HEK293 (cell line): ENCODE data around the gene RPS19BP1.

Experiments used
- CTCF ChIA-PET: fragments of 350-600 bp; formaldehyde crosslinking; extraction: SDS; loops from one replicate; lab custom pipeline; 2021; ENCODE audit warnings: antibody characterized with exemption; lab: Yijun Ruan, JAX
- POLR2A ChIA-PET: fragments of 300-600 bp; formaldehyde crosslinking; extraction: SDS; loops from one replicate; lab custom pipeline; 2020; ENCODE audit warnings: antibody characterized with exemption, inconsistent platforms; lab: Yijun Ruan, JAX
- H3K27ac ChIP-seq: fragments of 200-500 bp; sonication (Bioruptor generic); 2 replicates; pipeline ENCODE4 v1.5.1; 2014; ENCODE audit warnings: low read depth, low read length, control low read depth, inconsistent platforms; ENCODE audit errors: extremely low read depth
- H3K36me3 ChIP-seq, 2 experiments: fragments of 200-500 bp in 1 of 2; sonication (Bioruptor generic) in 1 of 2; 1 replicate in 1 of 2; 2 replicates in 1 of 2; pipeline ENCODE4 v1.5.1; 2014 to 2017; ENCODE audit warnings: inconsistent platforms in 2 of 2, low read length in 2 of 2; ENCODE audit not compliant: control insufficient read depth in 2 of 2, insufficient read depth in 1 of 2
- H3K4me1 ChIP-seq: fragments of 200-500 bp; sonication (Bioruptor generic); 2 replicates; pipeline ENCODE4 v1.5.1; 2014; ENCODE audit warnings: mild to moderate bottlenecking, low read length, inconsistent platforms; ENCODE audit not compliant: control insufficient read depth, insufficient read depth
- H3K4me3 ChIP-seq: 2 replicates; pipeline ENCODE4 v1.5.1; 2011; ENCODE audit warnings: low read depth, mild to moderate bottlenecking, control low read depth, low read length, moderate library complexity
- H3K9me3 ChIP-seq: fragments of 200-500 bp; sonication (Bioruptor generic); 2 replicates; pipeline ENCODE4 v1.5.1; 2014; ENCODE audit warnings: low read depth, low read length, inconsistent platforms; ENCODE audit not compliant: control insufficient read depth, insufficient read depth
- ZBTB21 ChIP-seq: fragments of 450-650 bp; formaldehyde crosslinking; IDR thresholded peaks from 2 replicates; pipeline ENCODE4 v1.5.1; 2017; ENCODE audit warnings: missing biosample characterization, missing genetic modification characterization
- ZBTB44 ChIP-seq: fragments of 450-650 bp; IDR thresholded peaks from 2 replicates; pipeline ENCODE4 v1.5.1; 2018; ENCODE audit warnings: missing biosample characterization, mild to moderate bottlenecking, missing genetic modification characterization
- ZBTB7A ChIP-seq: fragments of 450-650 bp; formaldehyde crosslinking; IDR thresholded peaks from 2 replicates; pipeline ENCODE4 v1.5.1; 2016; ENCODE audit warnings: low read depth, missing biosample characterization, missing genetic modification characterization
- ZNF138 ChIP-seq: fragments of 450-650 bp; formaldehyde crosslinking; IDR thresholded peaks from 2 replicates; pipeline ENCODE4 v1.5.1; 2016; ENCODE audit warnings: missing biosample characterization, missing genetic modification characterization, borderline replicate concordance
- ZNF184 ChIP-seq: fragments of 450-650 bp; IDR thresholded peaks from 2 replicates; pipeline ENCODE4 v1.5.1; 2018; ENCODE audit warnings: missing biosample characterization, mild to moderate bottlenecking, missing genetic modification characterization
- ZNF26 ChIP-seq: fragments of 450-650 bp; formaldehyde crosslinking; IDR thresholded peaks from 2 replicates; pipeline ENCODE4 v1.5.1; 2016; ENCODE audit warnings: missing biosample characterization, missing genetic modification characterization
- ZNF311 ChIP-seq: fragments of 450-650 bp; formaldehyde crosslinking; IDR thresholded peaks from 2 replicates; pipeline ENCODE4 v1.5.1; 2017; ENCODE audit warnings: missing biosample characterization, missing genetic modification characterization, borderline replicate concordance
- ZNF423 ChIP-seq: fragments of 450-650 bp; formaldehyde crosslinking; IDR thresholded peaks from 2 replicates; pipeline ENCODE4 v1.5.1; 2016; ENCODE audit warnings: missing biosample characterization, missing genetic modification characterization
- ZNF449 ChIP-seq: fragments of 450-650 bp; formaldehyde crosslinking; IDR thresholded peaks from 2 replicates; pipeline ENCODE4 v1.5.1; 2017; ENCODE audit warnings: missing biosample characterization, mild to moderate bottlenecking, missing genetic modification characterization, moderate library complexity
- ZNF571 ChIP-seq: fragments of 450-650 bp; formaldehyde crosslinking; IDR thresholded peaks from 2 replicates; pipeline ENCODE4 v1.5.0; 2017; ENCODE audit warnings: missing biosample characterization, missing genetic modification characterization
- ZNF701 ChIP-seq: fragments of 450-650 bp; formaldehyde crosslinking; IDR thresholded peaks from 2 replicates; pipeline ENCODE4 v1.5.1; 2016; ENCODE audit warnings: missing biosample characterization, missing genetic modification characterization
- ZNF747 ChIP-seq: fragments of 450-650 bp; formaldehyde crosslinking; IDR thresholded peaks from 2 replicates; pipeline ENCODE4 v1.5.1; 2016; ENCODE audit warnings: missing biosample characterization, missing genetic modification characterization
- ZSCAN30 ChIP-seq: fragments of 450-650 bp; IDR thresholded peaks from 2 replicates; pipeline ENCODE4 v1.5.1; 2018; ENCODE audit warnings: missing biosample characterization, mild to moderate bottlenecking, missing genetic modification characterization, moderate library complexity
- TF ChIP-seq, protein P1 (sequence below): fragments of 450-650 bp; formaldehyde crosslinking; conservative IDR thresholded peaks from 2 replicates; pipeline ENCODE4 v1.5.1; 2016; ENCODE audit warnings: low read depth, missing biosample characterization, missing genetic modification characterization

RPS19BP1 gene

DNA sequence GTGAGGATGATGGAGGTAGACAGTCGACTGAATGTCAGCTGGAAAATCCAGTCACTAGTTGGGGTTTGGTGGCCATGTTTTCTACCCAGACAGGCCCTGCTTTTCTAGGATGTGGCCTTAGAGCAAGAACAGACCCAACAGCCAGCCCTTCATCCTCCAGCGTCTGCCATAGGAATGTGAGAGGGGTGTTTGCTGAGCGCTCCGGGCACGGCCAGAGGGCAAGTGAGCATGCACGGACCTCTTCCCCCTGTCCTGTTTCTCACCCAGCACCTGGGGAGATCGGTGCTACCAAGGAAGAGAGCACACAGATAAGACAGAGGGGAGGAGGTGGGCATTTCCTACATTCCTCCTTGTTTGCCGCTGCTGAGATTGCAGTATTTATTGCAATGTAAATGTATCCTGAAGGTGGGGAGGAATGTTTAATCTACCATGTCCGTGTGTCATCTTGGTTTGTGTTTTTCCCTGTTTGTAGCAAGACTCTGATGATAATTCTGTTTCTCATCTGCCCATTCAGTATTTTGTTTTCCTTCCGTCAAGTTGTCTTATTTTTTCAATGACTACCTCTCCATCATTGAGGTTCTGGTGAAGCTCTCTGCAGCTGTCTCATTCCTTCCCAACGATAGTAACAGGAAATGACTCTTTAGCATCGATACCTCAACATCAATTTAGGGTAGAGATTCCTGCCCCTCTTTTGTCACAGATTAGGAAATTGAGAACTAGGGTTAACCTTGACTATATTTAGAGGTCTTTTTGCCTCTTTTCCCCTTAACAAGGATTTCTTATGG lies 17.1 kb downstream of the RPS19BP1 start:
- POLR2A ChIA-PET: interaction anchor here (0.7 to 3.6 kb wide), 7 partner anchors 8 to 25 kb away, joined by 3 to 25 read pairs (median 4); partner anchors contain the start of genes MIEF1 and RPS19BP1
- no peak overlapping the region for H3K4me3 ChIP-seq

More for the DNA sequence above, 17.1 kb downstream of the RPS19BP1 start:
- CTCF ChIA-PET: interaction anchor here (0.6 to 5.4 kb wide), 15 partner anchors 8 to 348 kb away, joined by 3 to 84 read pairs (median 6); partner anchors contain the start of genes MIEF1 and RPS19BP1
- H3K4me1 ChIP-seq: 0 out of 2 replicates have a peak, but pooled peaks cover 5% of the 10 kb centered on the region
- peaks cover 49 to 72% of the 10 kb centered on the region in 2 experiments for H3K36me3 ChIP-seq
- TF ChIP-seq ZNF26 (tag by site-specific recombination) (no peak), ZNF571 (tag by site-specific recombination) (no peak), ZBTB44 (no peak), ZNF138 (tag by site-specific recombination) (no peak), ZNF701 (tag by site-specific recombination) (no peak), ZBTB21 (tag by site-specific recombination) (no peak), ZNF449 (tag by site-specific recombination) (no peak), ZBTB7A (no peak), ZNF184 (no peak), ZNF311 (tag by site-specific recombination) (no peak), ZNF423 (tag by site-specific recombination) (no peak), ZNF747 (tag by site-specific recombination) (no peak), ZSCAN30 (tag by site-specific recombination) (no peak)
- TF ChIP-seq, protein P1, sequence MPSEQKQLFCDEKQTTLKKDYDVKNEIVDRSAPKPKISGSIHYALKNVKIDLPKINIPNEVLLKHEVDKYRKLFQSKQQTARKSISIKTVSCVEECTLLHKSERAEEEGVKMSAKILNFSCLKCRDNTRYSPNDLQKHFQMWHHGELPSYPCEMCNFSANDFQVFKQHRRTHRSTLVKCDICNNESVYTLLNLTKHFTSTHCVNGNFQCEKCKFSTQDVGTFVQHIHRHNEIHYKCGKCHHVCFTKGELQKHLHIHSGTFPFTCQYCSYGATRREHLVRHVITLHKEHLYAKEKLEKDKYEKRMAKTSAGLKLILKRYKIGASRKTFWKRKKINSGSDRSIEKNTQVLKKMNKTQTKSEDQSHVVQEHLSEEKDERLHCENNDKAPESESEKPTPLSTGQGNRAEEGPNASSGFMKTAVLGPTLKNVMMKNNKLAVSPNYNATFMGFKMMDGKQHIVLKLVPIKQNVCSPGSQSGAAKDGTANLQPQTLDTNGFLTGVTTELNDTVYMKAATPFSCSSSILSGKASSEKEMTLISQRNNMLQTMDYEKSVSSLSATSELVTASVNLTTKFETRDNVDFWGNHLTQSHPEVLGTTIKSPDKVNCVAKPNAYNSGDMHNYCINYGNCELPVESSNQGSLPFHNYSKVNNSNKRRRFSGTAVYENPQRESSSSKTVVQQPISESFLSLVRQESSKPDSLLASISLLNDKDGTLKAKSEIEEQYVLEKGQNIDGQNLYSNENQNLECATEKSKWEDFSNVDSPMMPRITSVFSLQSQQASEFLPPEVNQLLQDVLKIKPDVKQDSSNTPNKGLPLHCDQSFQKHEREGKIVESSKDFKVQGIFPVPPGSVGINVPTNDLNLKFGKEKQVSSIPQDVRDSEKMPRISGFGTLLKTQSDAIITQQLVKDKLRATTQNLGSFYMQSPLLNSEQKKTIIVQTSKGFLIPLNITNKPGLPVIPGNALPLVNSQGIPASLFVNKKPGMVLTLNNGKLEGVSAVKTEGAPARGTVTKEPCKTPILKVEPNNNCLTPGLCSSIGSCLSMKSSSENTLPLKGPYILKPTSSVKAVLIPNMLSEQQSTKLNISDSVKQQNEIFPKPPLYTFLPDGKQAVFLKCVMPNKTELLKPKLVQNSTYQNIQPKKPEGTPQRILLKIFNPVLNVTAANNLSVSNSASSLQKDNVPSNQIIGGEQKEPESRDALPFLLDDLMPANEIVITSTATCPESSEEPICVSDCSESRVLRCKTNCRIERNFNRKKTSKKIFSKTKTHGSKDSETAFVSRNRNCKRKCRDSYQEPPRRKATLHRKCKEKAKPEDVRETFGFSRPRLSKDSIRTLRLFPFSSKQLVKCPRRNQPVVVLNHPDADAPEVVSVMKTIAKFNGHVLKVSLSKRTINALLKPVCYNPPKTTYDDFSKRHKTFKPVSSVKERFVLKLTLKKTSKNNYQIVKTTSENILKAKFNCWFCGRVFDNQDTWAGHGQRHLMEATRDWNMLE: no peak
- H3K27ac ChIP-seq: no peak overlapping the region
- H3K9me3 ChIP-seq: no peaks in the 10 kb centered on the region
